H1 (cell line): ENCODE results near the gene ZNF831.

ENCODE experiments used
- CREB1 ChIP-seq: IDR thresholded peaks from 2 replicates; pipeline ENCODE4 v1.6.1; 2012; ENCODE audit warnings: inconsistent platforms
- CTCF ChIP-seq, 3 experiments: IDR thresholded peaks; 1 replicate in 2 of 3; 2 replicates in 1 of 3; pipeline versions ENCODE4 v1.5.1 to v1.6.1; 2011; ENCODE audit warnings: low read length in 3 of 3, mild to moderate bottlenecking in 3 of 3, inconsistent platforms in 2 of 3, low read depth in 1 of 3, moderate library complexity in 1 of 3; ENCODE audit not compliant: insufficient read depth in 1 of 3; ENCODE audit errors: control extremely low read depth in 1 of 3
- EZH2 ChIP-seq: fragments of 200-600 bp; sonication (generic); IDR thresholded peaks from 2 replicates; pipeline ENCODE4 v1.7.1; 2012; ENCODE audit warnings: low read depth, mild to moderate bottlenecking, moderate library complexity, low read length, inconsistent platforms; ENCODE audit not compliant: severe bottlenecking
- HDAC2 ChIP-seq, 2 experiments: fragments of 300-600 bp in 1 of 2; sonication (generic) in 1 of 2; IDR thresholded peaks; 2 replicates each; pipeline ENCODE4 v1.6.1; 2011 to 2012; ENCODE audit warnings: low read depth in 2 of 2, low read length in 2 of 2, mild to moderate bottlenecking in 2 of 2, moderate library complexity in 2 of 2, borderline replicate concordance in 1 of 2, inconsistent platforms in 1 of 2
- PHF8 ChIP-seq: fragments of 200-600 bp; sonication (generic); conservative IDR thresholded peaks from 2 replicates; pipeline ENCODE4 v1.7.1; 2012; ENCODE audit warnings: low read depth, mild to moderate bottlenecking, inconsistent platforms, low read length, moderate library complexity
- POLR2A ChIP-seq, 2 experiments: IDR thresholded peaks; 1 replicate in 1 of 2; 2 replicates in 1 of 2; pipeline ENCODE4 v1.6.1; 2011; ENCODE audit warnings: low read depth in 2 of 2, low read length in 2 of 2, mild to moderate bottlenecking in 2 of 2; ENCODE audit errors: control extremely low read depth in 1 of 2
- POLR2AphosphoS5 ChIP-seq: IDR thresholded peaks from 2 replicates; pipeline ENCODE4 v1.6.1; 2011; ENCODE audit warnings: low read depth, low read length
- TCF12 ChIP-seq: IDR thresholded peaks from 2 replicates; pipeline ENCODE4 v1.6.1; 2011; ENCODE audit warnings: low read depth, mild to moderate bottlenecking, low read length
- TEAD4 ChIP-seq: IDR thresholded peaks from 2 replicates; pipeline ENCODE4 v1.6.1; 2012; ENCODE audit warnings: low read depth, low read length, inconsistent platforms, mixed read lengths

GRCh38 chr20:59120919-59121318 lies 42.7 kb upstream of the ZNF831 start:
- no peak for TF ChIP-seq TEAD4
- TF ChIP-seq TCF12 = no peak
- TF ChIP-seq CTCF (IDR thresholded peaks at IDR 0.05; ENCODE audit: control extremely low read depth in 1 of 3, insufficient read depth in 1 of 3, low read depth in 1 of 3, low read length in 3 of 3) = no peak
- no peak for TF ChIP-seq POLR2AphosphoS5
- TF ChIP-seq EZH2 = no peak
- no peak for TF ChIP-seq HDAC2 (IDR thresholded peaks at IDR 0.05; ENCODE audit: borderline replicate concordance in 1 of 2, low read depth in 2 of 2, low read length in 2 of 2)
- TF ChIP-seq PHF8 = no peak
- TF ChIP-seq POLR2A (IDR thresholded peaks at IDR 0.05; ENCODE audit: control extremely low read depth in 1 of 2, low read depth in 2 of 2, low read length in 2 of 2) = no peak
- TF ChIP-seq CREB1 = no peak
